Measurements from ENCODE around the gene CRY1. TPM values are rescaled to one million over a fixed set of nuclear protein-coding genes. Genes with fewer than 3 reads are reported as not detected.

CRY1 gene
- polyA plus RNA-seq, 2 of the 4 experiments (the other 2 are of a cell fraction): 15.8 to 26.1 TPM

DNA sequence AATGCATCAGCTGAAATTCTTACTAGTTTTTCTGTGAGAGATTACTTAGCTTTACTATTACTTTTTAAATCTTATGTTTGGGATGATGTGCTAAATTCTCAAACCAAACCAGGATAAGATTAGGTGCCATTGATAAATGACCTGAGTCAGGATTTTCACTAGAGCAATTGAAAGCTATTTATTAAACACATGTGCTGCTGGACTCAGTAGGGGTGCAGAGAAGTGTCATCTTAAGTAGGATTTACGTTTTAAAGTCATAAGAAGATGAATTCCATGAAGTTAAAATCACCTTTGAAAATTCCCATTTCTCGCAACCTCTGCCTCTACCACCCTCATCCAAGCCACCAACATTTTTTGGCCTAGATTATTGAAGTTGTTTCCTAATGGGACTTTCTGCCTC, 128.8 kb downstream of the CRY1 start:
- POLR2A ChIA-PET: interaction anchor here (1.1 kb wide), 1 partner anchor 8 kb away, joined by 4 read pairs; the partner anchor contains the start of gene TMEM263
- 75% methylated on average over 2 of the region's 2 CpGs for WGBS (ENCODE audit: missing lambda C conversion rate)
- Histone ChIP-seq H3K4me1 (no peaks in the 10 kb centered on the region), H3K9me3 (no peaks in the 10 kb centered on the region), H3K4me3 (no peak overlapping the region), H3K4me2 (no peak overlapping the region), H3K27ac (no peak overlapping the region)
- CTCF ChIA-PET: interaction anchor here (0.8 to 1.8 kb wide), 2 partner anchors 16 to 20 kb away, joined by 3 to 5 read pairs; no protein-coding TSS in a partner anchor
- DNase-seq (ENCODE audit: low read depth in 1 of 2, low spot score in 1 of 2): no peak
- ATAC-seq: no peak
- no peak for TF ChIP-seq KDM5A (IDR thresholded peaks at IDR 0.05)
- no peak for TF ChIP-seq NR3C1 (IDR thresholded peaks at IDR 0.05)
- TF ChIP-seq, protein P1, sequence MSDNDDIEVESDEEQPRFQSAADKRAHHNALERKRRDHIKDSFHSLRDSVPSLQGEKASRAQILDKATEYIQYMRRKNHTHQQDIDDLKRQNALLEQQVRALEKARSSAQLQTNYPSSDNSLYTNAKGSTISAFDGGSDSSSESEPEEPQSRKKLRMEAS (IDR thresholded peaks at IDR 0.05): no peak
- no peak for TF ChIP-seq POLR2AphosphoS2 (conservative IDR thresholded peaks at IDR 0.05; ENCODE audit: low read length)
- no peak for TF ChIP-seq TFCP2L1 (CRISPR knock-in tag; IDR thresholded peaks at IDR 0.05)
- TF ChIP-seq, protein P2, sequence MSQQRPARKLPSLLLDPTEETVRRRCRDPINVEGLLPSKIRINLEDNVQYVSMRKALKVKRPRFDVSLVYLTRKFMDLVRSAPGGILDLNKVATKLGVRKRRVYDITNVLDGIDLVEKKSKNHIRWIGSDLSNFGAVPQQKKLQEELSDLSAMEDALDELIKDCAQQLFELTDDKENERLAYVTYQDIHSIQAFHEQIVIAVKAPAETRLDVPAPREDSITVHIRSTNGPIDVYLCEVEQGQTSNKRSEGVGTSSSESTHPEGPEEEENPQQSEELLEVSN (IDR thresholded peaks at IDR 0.05; ENCODE audit: borderline replicate concordance, low read depth): no peak
- TF ChIP-seq HES2 (IDR thresholded peaks at IDR 0.05): no peak
- no peak for TF ChIP-seq RARB (CRISPR knock-in tag; IDR thresholded peaks at IDR 0.05)
- TF ChIP-seq ZSCAN20 (CRISPR knock-in tag; IDR thresholded peaks at IDR 0.05): no peak
- no peak for TF ChIP-seq ZFP36 (IDR thresholded peaks at IDR 0.05; ENCODE audit: borderline replicate concordance, partially characterized antibody)
- no peak for TF ChIP-seq FOSB (CRISPR knock-in tag; IDR thresholded peaks at IDR 0.05)
- TF ChIP-seq, protein P3, sequence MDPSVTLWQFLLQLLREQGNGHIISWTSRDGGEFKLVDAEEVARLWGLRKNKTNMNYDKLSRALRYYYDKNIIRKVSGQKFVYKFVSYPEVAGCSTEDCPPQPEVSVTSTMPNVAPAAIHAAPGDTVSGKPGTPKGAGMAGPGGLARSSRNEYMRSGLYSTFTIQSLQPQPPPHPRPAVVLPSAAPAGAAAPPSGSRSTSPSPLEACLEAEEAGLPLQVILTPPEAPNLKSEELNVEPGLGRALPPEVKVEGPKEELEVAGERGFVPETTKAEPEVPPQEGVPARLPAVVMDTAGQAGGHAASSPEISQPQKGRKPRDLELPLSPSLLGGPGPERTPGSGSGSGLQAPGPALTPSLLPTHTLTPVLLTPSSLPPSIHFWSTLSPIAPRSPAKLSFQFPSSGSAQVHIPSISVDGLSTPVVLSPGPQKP (IDR thresholded peaks at IDR 0.05; ENCODE audit: low read depth, low read length): no peak
- no peak for FAIRE-seq

- no peak for TF ChIP-seq CHD2 (IDR thresholded peaks at IDR 0.05; ENCODE audit: low read length, partially characterized antibody)
- no peak for TF ChIP-seq RCOR1 (IDR thresholded peaks at IDR 0.05; ENCODE audit: low read depth, low read length)
- no peak overlapping the region for H3K4me3 ChIP-seq
- H3K4me1 ChIP-seq: peaks cover 16% of the 10 kb centered on the region; the same call in 2 of the 3 replicates
- no peaks in the 10 kb centered on the region for H3K9me3 ChIP-seq
- WGBS (ENCODE audit: missing lambda C conversion rate): 89% methylated on average over 3 of the region's 3 CpGs
- no peak overlapping the region for H3K4me2 ChIP-seq
- DNase-seq (ENCODE audit: low read depth in 1 of 2, low spot score in 1 of 2) (no peak), FAIRE-seq (no peak), ATAC-seq (no peak)
- POLR2A ChIA-PET: no interaction called here
- CTCF ChIA-PET: interaction anchor here (1.6 kb wide), 1 partner anchor 605 kb away, joined by 3 read pairs; the partner anchor contains the start of gene POLR3B
- no peak overlapping the region for H3K27ac ChIP-seq
Measured at GRCh38 chr12:106962286-106962685, 131.1 kb downstream of the CRY1 start.

- TF ChIP-seq EHMT2 (IDR thresholded peaks at IDR 0.05; ENCODE audit: low read depth) (no peak), ATOH8 (CRISPR knock-in tag; IDR thresholded peaks at IDR 0.05; ENCODE audit: low read depth) (no peak), FOSL2 (IDR thresholded peaks at IDR 0.05) (no peak), FOSL2 (CRISPR knock-in tag; IDR thresholded peaks at IDR 0.05) (no peak), CHD2 (IDR thresholded peaks at IDR 0.05; ENCODE audit: low read length, partially characterized antibody) (no peak)
- ChIA-PET CTCF (no interaction called here), POLR2A (interaction anchor here (1.2 kb wide), 1 partner anchor 27 kb away, joined by 3 read pairs; the partner anchor contains the start of gene MTERF2)
- Histone ChIP-seq H3K4me2 (no peak overlapping the region), H3K4me1 (peaks cover 16% of the 10 kb centered on the region; the same call in 2 of the 3 replicates), H3K9me3 (no peaks in the 10 kb centered on the region), H3K27ac (no peak overlapping the region), H3K4me3 (no peak overlapping the region)
- 92% methylated on average over 3 of the region's 3 CpGs for WGBS (ENCODE audit: missing lambda C conversion rate)
- ATAC-seq: no peak
- DNase-seq (ENCODE audit: low read depth in 1 of 2, low spot score in 1 of 2): no peak
- FAIRE-seq: no peak
Measured at GRCh38 chr12:106960443-106960842, 132.9 kb downstream of the CRY1 start.
